Memory B cell (primary cell): Measurements from ENCODE around the gene CCHCR1.
"Not testable (repeated sequence)": the region's sequence is repeated elsewhere in the genome, so short reads cannot be mapped to it uniquely, and the experiment has no call there.

ENCODE experiments used
- ATAC-seq: fragments of 150-1000 bp; cut with Tn5 transposase; 2 replicates; pipeline ENCODE4 v1.10.0; 2021; ENCODE audit warnings: low read depth, mild to moderate bottlenecking, moderate library complexity
- DNase-seq, 2 donors: peaks; one replicate each; pipeline ENCODE4 v3.0.0; 2022; ENCODE audit warnings: low spot score in 2 of 2
- H3K27ac Mint-ChIP-seq: one replicate; pipeline ENCODE4 v1.8.0; 2022; ENCODE audit warnings: mild to moderate bottlenecking, moderate library complexity, mixed read lengths
- H3K27me3 Mint-ChIP-seq: one replicate; pipeline ENCODE4 v1.8.0; 2022; ENCODE audit warnings: mixed read lengths
- H3K36me3 Mint-ChIP-seq: one replicate; pipeline ENCODE4 v1.8.0; 2022; ENCODE audit warnings: mild to moderate bottlenecking, mixed read lengths
- H3K4me1 Mint-ChIP-seq: one replicate; pipeline ENCODE4 v1.8.0; 2022; ENCODE audit warnings: mixed read lengths
- H3K4me3 Mint-ChIP-seq: one replicate; pipeline ENCODE4 v1.8.0; 2022; ENCODE audit warnings: mild to moderate bottlenecking, moderate library complexity, mixed read lengths
- H3K9me3 Mint-ChIP-seq: one replicate; pipeline ENCODE4 v1.8.0; 2022; ENCODE audit warnings: mixed read lengths

CCHCR1 gene, protein sequence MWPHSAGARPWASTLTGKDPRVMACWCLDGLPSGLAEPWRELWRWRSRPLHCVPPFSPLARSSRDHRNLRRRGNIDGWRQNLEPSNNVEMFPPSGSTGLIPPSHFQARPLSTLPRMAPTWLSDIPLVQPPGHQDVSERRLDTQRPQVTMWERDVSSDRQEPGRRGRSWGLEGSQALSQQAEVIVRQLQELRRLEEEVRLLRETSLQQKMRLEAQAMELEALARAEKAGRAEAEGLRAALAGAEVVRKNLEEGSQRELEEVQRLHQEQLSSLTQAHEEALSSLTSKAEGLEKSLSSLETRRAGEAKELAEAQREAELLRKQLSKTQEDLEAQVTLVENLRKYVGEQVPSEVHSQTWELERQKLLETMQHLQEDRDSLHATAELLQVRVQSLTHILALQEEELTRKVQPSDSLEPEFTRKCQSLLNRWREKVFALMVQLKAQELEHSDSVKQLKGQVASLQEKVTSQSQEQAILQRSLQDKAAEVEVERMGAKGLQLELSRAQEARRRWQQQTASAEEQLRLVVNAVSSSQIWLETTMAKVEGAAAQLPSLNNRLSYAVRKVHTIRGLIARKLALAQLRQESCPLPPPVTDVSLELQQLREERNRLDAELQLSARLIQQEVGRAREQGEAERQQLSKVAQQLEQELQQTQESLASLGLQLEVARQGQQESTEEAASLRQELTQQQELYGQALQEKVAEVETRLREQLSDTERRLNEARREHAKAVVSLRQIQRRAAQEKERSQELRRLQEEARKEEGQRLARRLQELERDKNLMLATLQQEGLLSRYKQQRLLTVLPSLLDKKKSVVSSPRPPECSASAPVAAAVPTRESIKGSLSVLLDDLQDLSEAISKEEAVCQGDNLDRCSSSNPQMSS

GRCh38 chr6:31157513-31158139 lies at the start of gene CCHCR1:
Gene CCHCR1 (minus strand): TSS chr6:31157802. CDS start chr6:31157600, 202 bp downstream.
- H3K9me3 Mint-ChIP-seq: no peaks in the 10 kb centered on the region
- DNase-seq (no peak), ATAC-seq (peak; percentile 21)
- H3K27me3 Mint-ChIP-seq: no peaks in the 10 kb centered on the region
- H3K36me3 Mint-ChIP-seq: peaks cover 12% of the 10 kb centered on the region
- peak within 1 kb of the TSS; percentile 92 for H3K4me3 Mint-ChIP-seq
- H3K4me1 Mint-ChIP-seq: peaks cover 13% of the 10 kb centered on the region
- H3K27ac Mint-ChIP-seq: peak within 1 kb of the TSS; percentile 83

DNA sequence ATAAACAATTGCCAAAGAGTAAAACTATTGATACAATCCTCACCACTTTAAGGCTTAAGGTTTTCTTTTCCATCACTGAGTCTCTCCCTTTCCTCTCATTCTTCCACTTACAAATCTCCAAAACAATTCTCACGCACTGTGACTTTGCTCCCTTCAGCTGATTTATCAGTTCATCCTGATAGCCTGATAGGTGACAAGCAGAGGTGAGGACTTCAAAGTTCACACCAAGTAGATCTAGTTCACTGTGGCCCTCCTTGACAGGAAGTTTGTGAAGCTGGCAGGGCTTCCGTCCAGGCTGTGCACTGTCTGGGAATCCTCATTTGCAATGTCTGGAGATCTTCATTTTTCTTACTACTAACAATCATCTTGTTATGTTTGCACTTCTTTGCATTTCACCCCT lies 48.0 kb upstream of the CCHCR1 start:
- ATAC-seq (no peak), DNase-seq (no peak)
- peaks cover 1% of the 10 kb centered on the region for H3K9me3 Mint-ChIP-seq
- H3K27ac Mint-ChIP-seq: no peak overlapping the region
- no peak overlapping the region for H3K4me3 Mint-ChIP-seq
- H3K4me1 Mint-ChIP-seq: peaks cover 33% of the 10 kb centered on the region
- H3K27me3 Mint-ChIP-seq: peaks cover 3% of the 10 kb centered on the region
- H3K36me3 Mint-ChIP-seq: peaks cover 7% of the 10 kb centered on the region

- Mint-ChIP-seq H3K9me3 (peaks cover 1% of the 10 kb centered on the region), H3K4me1 (peaks cover 33% of the 10 kb centered on the region)
- no peak for DNase-seq
Measured at GRCh38 chr6:31204751-31205145, 47.1 kb upstream of the CCHCR1 start.

GRCh38 chr6:31203345-31203979 lies 45.9 kb upstream of the CCHCR1 start:
- peaks cover 35% of the 10 kb centered on the region for H3K4me1 Mint-ChIP-seq
- peak overlapping the region; percentile 95 for H3K4me3 Mint-ChIP-seq
- peaks cover 1% of the 10 kb centered on the region for H3K9me3 Mint-ChIP-seq
- DNase-seq: peak; percentile 42 to 55
- ATAC-seq: peak; percentile 67
- peaks cover 6% of the 10 kb centered on the region for H3K36me3 Mint-ChIP-seq
- H3K27ac Mint-ChIP-seq: peak overlapping the region; percentile 99
- H3K27me3 Mint-ChIP-seq: no peaks in the 10 kb centered on the region

More at GRCh38 chr6:31204751-31205145, 47.1 kb upstream of the CCHCR1 start:
- Mint-ChIP-seq H3K36me3 (peaks cover 4% of the 10 kb centered on the region), H3K27me3 (no peaks in the 10 kb centered on the region), H3K4me3 (peak overlapping the region; percentile 95), H3K27ac (peak overlapping the region; percentile 99)
- no peak for ATAC-seq

GRCh38 chr6:31202259-31203166 lies 44.9 kb upstream of the CCHCR1 start:
- peaks cover 34% of the 10 kb centered on the region for H3K4me1 Mint-ChIP-seq
- peaks cover 1% of the 10 kb centered on the region for H3K9me3 Mint-ChIP-seq
- peaks cover 6% of the 10 kb centered on the region for H3K36me3 Mint-ChIP-seq
- DNase-seq (no peak), ATAC-seq (no peak)
- peak overlapping the region; percentile 99 for H3K27ac Mint-ChIP-seq
- peak overlapping the region; percentile 14 for H3K4me3 Mint-ChIP-seq
- no peaks in the 10 kb centered on the region for H3K27me3 Mint-ChIP-seq

DNA sequence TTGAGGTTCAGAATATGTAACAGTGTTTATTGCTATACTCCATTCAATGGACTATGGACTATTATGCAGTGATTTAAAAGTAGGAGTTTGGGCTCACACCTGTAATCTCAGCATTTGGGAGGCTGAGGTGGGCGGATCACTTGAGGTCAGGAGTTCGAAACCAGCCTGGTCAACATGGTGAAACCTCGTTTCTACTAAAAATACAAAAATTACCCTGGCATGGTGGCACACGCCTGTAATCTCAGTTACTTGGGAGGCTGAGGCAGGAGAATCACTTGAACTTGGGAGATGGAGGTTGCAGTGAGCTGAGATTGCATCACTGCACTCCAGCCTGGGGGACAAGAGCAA lies 41.5 kb upstream of the CCHCR1 start:
- ATAC-seq, H3K27me3 Mint-ChIP-seq, DNase-seq, H3K9me3 Mint-ChIP-seq: not testable (repeated sequence)
- H3K4me3 Mint-ChIP-seq: peak overlapping the region; percentile 79
- peaks cover 12% of the 10 kb centered on the region for H3K36me3 Mint-ChIP-seq
- H3K4me1 Mint-ChIP-seq: peaks cover 41% of the 10 kb centered on the region
- H3K27ac Mint-ChIP-seq: peak overlapping the region; percentile 86

DNA sequence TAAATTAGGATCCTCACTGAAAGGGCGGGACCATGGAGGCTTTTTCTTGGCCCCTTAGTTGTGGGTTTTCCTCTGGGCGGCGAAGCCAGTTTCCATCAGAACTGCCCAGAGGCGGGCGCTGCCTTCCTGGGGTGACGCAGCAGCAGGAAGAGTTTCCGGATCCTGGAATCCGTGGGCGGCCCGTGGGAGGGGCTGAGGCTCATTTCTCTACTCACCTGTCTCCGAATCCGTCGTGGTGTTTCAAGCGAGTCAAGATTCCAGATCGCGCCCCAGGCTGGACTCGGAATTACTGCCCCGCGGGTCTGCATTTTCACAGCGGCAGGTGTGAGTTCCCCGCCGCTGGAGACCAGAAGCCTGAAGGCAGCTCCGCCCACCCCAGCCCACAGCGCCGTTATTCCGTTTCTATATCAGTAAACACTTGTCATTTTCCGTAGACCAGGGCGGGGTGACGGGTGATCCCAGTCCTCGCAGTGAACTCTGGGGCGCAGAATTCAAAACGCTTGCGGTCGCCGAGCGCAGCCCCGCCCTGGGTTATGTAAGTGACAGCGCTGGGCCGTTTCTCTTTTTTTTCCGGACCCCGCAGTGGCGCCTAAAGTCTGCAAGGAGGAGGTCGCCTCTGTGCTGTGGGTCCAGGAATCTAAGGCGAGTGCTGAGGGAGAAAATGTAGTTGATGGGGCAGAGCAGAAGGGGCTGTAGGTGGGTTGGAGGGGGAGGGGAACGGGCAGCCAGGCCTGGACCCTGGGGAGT lies 40.1 kb upstream of the CCHCR1 start:
- Mint-ChIP-seq H3K4me3 (peak overlapping the region; percentile 79), H3K4me1 (peaks cover 32% of the 10 kb centered on the region), H3K9me3 (peaks cover 1% of the 10 kb centered on the region), H3K27me3 (no peaks in the 10 kb centered on the region), H3K27ac (peak overlapping the region; percentile 86), H3K36me3 (peaks cover 12% of the 10 kb centered on the region)
- DNase-seq (peak; percentile 82 to 91), ATAC-seq (peak; percentile 80)

DNA sequence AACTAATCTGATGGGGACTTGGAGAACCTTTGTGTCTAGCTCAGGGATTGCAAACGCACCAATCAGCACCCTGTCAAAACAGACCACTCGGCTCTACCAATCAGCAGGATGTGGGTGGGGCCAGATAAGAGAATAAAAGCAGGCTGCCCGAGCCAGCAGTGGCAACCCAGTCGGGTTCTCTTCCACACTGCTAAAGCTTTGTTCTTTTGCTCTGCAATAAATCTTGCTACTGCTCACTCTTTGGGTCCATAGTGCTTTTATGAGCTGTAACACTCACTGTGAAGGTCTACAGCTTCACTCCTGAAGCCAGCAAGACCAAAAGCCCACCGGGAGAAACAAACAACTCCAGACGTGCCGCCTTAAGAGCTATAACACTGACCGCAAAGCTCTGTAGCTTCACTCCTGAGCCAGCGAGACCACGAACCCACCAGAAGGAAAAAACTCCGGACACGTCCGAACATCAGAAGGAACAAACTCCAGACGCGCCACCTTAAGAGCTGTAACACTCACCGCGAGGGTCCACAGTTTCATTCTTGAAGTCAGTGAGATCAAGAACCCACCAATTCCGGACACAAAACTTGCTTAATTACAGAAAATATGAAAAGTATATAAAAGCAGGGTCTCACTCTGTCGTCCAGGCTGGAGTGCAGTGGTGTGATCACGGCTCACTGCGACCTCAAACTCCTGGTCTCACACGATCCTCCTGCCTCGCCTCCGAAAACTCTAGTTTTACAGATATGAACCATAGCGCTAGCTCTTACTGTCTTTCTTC lies 38.8 kb upstream of the CCHCR1 start:
- Mint-ChIP-seq H3K36me3 (peaks cover 12% of the 10 kb centered on the region), H3K4me1 (peaks cover 26% of the 10 kb centered on the region), H3K27ac (peak overlapping the region; percentile 86), H3K4me3 (peak overlapping the region; percentile 79)
- H3K27me3 Mint-ChIP-seq, DNase-seq, ATAC-seq, H3K9me3 Mint-ChIP-seq: not testable (repeated sequence)

DNA sequence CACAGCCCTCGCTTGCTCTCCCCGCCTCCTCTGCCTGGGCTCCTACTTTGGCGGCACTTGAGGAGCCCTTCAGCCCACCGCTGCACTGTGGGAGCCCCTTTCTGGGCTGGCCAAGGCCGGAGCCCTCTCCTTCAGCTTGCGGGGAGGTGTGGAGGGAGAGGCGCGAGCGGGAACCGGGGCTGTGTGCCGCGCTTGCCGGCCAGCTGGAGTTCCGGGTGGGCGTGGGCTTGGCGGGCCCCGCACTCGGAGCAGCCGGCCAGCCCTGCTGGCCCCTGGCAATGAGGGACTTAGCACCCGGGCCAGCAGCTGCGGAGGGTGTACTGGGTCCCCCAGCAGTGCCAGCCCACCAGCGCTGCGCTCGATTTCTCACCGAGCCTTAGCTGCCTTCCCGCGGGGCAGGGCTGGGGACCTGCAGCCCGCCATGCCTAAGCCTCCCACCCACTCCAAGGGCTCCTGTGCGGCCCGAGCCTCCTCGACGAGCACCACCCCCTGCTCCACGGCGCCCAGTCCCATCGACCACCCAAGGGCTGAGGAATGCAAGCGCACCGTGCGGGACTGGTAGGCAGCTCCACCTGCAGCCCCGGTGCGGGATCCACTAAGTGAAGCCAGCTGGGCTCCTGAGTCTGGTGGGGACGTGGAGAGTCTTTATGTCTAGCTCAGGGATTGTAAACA lies 37.8 kb upstream of the CCHCR1 start:
- not testable (repeated sequence) for DNase-seq, H3K9me3 Mint-ChIP-seq, H3K36me3 Mint-ChIP-seq, H3K4me3 Mint-ChIP-seq, ATAC-seq, H3K27ac Mint-ChIP-seq, H3K27me3 Mint-ChIP-seq
- peaks cover 21% of the 10 kb centered on the region for H3K4me1 Mint-ChIP-seq

GRCh38 chr6:31194061-31194834 lies 36.6 kb upstream of the CCHCR1 start:
- Mint-ChIP-seq H3K27me3 (no peaks in the 10 kb centered on the region), H3K9me3 (no peaks in the 10 kb centered on the region), H3K4me3 (no peak overlapping the region), H3K4me1 (peaks cover 21% of the 10 kb centered on the region), H3K36me3 (peaks cover 7% of the 10 kb centered on the region), H3K27ac (no peak overlapping the region)
- DNase-seq: no peak
- no peak for ATAC-seq

GRCh38 chr6:31193206-31193605 lies 35.6 kb upstream of the CCHCR1 start:
- H3K27me3 Mint-ChIP-seq: no peaks in the 10 kb centered on the region
- no peaks in the 10 kb centered on the region for H3K9me3 Mint-ChIP-seq
- ATAC-seq: no peak
- peaks cover 6% of the 10 kb centered on the region for H3K36me3 Mint-ChIP-seq
- H3K4me3 Mint-ChIP-seq: no peak overlapping the region
- H3K27ac Mint-ChIP-seq: no peak overlapping the region
- no peak for DNase-seq
- H3K4me1 Mint-ChIP-seq: peaks cover 17% of the 10 kb centered on the region
